Chondrocyte (in vitro differentiated cells): Measurements from ENCODE around the gene ATL2. TPM values are rescaled to one million over a fixed set of nuclear protein-coding genes. Genes with fewer than 3 reads are reported as not detected.

ENCODE experiments used
- DNase-seq: peaks from one replicate; pipeline ENCODE4 v3.0.0; 2021; ENCODE audit warnings: mixed read lengths, low spot score
- H3K27ac Mint-ChIP-seq: one replicate; pipeline ENCODE4 v1.8.0; 2021; ENCODE audit warnings: mild to moderate bottlenecking, moderate library complexity, mixed read lengths; ENCODE audit not compliant: unreplicated experiment
- H3K27me3 Mint-ChIP-seq: 2 replicates; pipeline ENCODE4 v1.8.0; 2021; ENCODE audit warnings: low read depth, mixed read lengths
- H3K36me3 Mint-ChIP-seq: 2 replicates; pipeline ENCODE4 v1.8.0; 2021; ENCODE audit warnings: low read depth, mixed read lengths
- H3K4me1 Mint-ChIP-seq: 2 replicates; pipeline ENCODE4 v1.8.0; 2021; ENCODE audit warnings: low read depth, mild to moderate bottlenecking, mixed read lengths
- H3K4me3 Mint-ChIP-seq: one replicate; pipeline ENCODE4 v1.8.0; 2021; ENCODE audit warnings: mild to moderate bottlenecking, moderate library complexity, mixed read lengths; ENCODE audit not compliant: unreplicated experiment
- H3K9me3 Mint-ChIP-seq: 2 replicates; pipeline ENCODE4 v1.8.0; 2021; ENCODE audit warnings: low read depth, mixed read lengths
- total RNA-seq: library from RNA; stranded (reverse); gene quantifications from 3 replicates; pipeline ENCODE4 v1.2.1, GENCODE V29; 2021
- TF ChIP-seq, protein P1 (sequence below): fragments of 200-600 bp; sonication (generic); IDR thresholded peaks from 2 replicates; pipeline ENCODE4 v1.5.0; 2021; ENCODE audit warnings: antibody characterized with exemption, mild to moderate bottlenecking, moderate library complexity

The ATL2 gene
- total RNA-seq, 1 donor from 2014 or later: 34.1 TPM

- no peaks in the 10 kb centered on the region for H3K36me3 Mint-ChIP-seq
- peaks cover 4% of the 10 kb centered on the region for H3K27me3 Mint-ChIP-seq
- DNase-seq: no peak
- TF ChIP-seq, protein P1, sequence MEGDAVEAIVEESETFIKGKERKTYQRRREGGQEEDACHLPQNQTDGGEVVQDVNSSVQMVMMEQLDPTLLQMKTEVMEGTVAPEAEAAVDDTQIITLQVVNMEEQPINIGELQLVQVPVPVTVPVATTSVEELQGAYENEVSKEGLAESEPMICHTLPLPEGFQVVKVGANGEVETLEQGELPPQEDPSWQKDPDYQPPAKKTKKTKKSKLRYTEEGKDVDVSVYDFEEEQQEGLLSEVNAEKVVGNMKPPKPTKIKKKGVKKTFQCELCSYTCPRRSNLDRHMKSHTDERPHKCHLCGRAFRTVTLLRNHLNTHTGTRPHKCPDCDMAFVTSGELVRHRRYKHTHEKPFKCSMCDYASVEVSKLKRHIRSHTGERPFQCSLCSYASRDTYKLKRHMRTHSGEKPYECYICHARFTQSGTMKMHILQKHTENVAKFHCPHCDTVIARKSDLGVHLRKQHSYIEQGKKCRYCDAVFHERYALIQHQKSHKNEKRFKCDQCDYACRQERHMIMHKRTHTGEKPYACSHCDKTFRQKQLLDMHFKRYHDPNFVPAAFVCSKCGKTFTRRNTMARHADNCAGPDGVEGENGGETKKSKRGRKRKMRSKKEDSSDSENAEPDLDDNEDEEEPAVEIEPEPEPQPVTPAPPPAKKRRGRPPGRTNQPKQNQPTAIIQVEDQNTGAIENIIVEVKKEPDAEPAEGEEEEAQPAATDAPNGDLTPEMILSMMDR: no peak
- no peak overlapping the region for H3K4me3 Mint-ChIP-seq
- no peaks in the 10 kb centered on the region for H3K9me3 Mint-ChIP-seq
- peaks cover 4% of the 10 kb centered on the region for H3K4me1 Mint-ChIP-seq
- no peak overlapping the region for H3K27ac Mint-ChIP-seq
Observed at GRCh38 chr2:38398739-38399138, 21.7 kb upstream of the ATL2 start.

DNA sequence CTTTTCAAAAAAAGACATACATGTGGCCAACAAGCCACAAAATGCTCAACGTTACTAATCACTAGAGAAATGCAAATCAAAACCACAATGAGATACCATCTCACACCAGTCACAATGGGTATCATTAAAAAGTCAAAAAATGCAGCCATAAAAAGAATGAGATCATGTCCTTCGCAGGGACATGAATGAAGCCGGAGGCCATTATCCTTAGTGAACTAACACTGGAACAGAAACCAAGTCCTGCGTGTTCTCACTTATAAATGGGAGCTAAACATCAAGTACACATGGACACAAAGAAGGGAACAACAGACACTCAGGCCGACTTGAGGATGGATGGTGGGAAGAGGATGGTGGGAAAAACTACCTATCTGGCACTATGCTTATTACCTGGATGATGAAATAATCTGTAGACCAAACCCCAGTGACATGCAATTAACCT is 17.8 kb upstream of the ATL2 start:
- Mint-ChIP-seq H3K36me3 (no peaks in the 10 kb centered on the region), H3K9me3 (no peaks in the 10 kb centered on the region), H3K27me3 (peaks cover 15% of the 10 kb centered on the region), H3K4me3 (no peak overlapping the region), H3K4me1 (peaks cover 4% of the 10 kb centered on the region), H3K27ac (no peak overlapping the region)
- DNase-seq: no peak
- TF ChIP-seq, protein P1: no peak

- Mint-ChIP-seq H3K36me3 (no peaks in the 10 kb centered on the region), H3K4me3 (no peak overlapping the region), H3K9me3 (no peaks in the 10 kb centered on the region), H3K4me1 (peaks cover 4% of the 10 kb centered on the region), H3K27me3 (peaks cover 19% of the 10 kb centered on the region), H3K27ac (no peak overlapping the region)
- no peak for DNase-seq
- TF ChIP-seq, protein P1: no peak
Observed at GRCh38 chr2:38394041-38394440, 17.0 kb upstream of the ATL2 start.

DNA sequence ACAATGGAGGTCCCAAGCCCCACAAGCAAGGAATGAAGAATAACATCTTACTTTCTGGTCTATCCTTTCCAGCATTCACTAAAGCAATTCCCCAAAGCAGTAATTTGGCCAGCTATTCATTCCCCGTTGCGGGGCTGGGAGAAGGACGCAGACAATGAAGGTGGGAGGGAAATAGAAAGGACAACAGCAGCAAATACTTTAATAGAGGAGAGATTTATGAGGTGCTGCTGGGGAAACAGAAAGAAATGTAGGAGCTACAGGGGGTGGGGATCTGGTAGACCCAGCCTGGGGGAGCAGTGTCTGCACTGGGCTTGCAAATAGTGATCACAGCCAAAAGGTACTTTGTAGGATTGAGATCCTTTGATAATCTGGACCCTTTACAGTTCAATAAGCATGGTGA is 13.9 kb upstream of the ATL2 start:
- Mint-ChIP-seq H3K9me3 (no peaks in the 10 kb centered on the region), H3K4me1 (peaks cover 8% of the 10 kb centered on the region), H3K27me3 (peaks cover 23% of the 10 kb centered on the region)

GRCh38 chr2:38387887-38388286 is 10.8 kb upstream of the ATL2 start:
- Mint-ChIP-seq H3K9me3 (no peaks in the 10 kb centered on the region), H3K27me3 (peaks cover 21% of the 10 kb centered on the region), H3K36me3 (no peaks in the 10 kb centered on the region), H3K27ac (no peak overlapping the region), H3K4me1 (peaks cover 31% of the 10 kb centered on the region), H3K4me3 (no peak overlapping the region)
- TF ChIP-seq, protein P1: no peak
- DNase-seq: no peak

More for the DNA sequence above, 13.9 kb upstream of the ATL2 start:
- no peak overlapping the region for H3K4me3 Mint-ChIP-seq
- DNase-seq: no peak
- H3K27ac Mint-ChIP-seq: no peak overlapping the region
- TF ChIP-seq, protein P1: no peak
- no peaks in the 10 kb centered on the region for H3K36me3 Mint-ChIP-seq
